Activated CD4-positive, CD25-positive, alpha-beta regulatory T cell (primary cell): ENCODE measurements around the gene RNU6-1.

ENCODE experiments used
- DNase-seq, 4 experiments: peaks; one replicate each; lab custom pipeline; 2025; lab: John Stamatoyannopoulos, UW

Gene RNU6-1

GRCh38 chr15:67839929-67840748 lies at the start of gene RNU6-1:
Gene RNU6-1 (minus strand): TSS chr15:67840045.
- DNase-seq, result peak; percentile 85 to 91 (median 88)

DNA sequence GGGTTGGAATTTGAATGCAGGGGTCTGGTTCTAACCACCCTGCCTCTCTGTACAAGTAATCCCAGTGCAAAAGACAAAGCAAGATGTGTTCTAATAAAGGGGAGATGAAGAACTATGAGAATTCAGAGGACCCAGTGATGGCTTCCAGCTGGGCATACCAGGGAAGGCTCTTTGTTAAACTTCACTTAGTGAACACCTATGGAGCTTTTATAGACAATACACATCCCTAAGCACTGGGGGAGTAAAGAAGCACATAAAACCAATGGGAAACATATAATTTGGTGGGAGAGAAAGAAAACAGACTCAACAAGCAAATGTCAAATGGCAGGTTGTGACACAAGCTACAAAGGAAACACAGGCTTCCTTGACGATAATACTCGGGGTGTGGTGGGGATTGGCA lies 47.9 kb upstream of the RNU6-1 start:
- DNase-seq, result no peak

DNA sequence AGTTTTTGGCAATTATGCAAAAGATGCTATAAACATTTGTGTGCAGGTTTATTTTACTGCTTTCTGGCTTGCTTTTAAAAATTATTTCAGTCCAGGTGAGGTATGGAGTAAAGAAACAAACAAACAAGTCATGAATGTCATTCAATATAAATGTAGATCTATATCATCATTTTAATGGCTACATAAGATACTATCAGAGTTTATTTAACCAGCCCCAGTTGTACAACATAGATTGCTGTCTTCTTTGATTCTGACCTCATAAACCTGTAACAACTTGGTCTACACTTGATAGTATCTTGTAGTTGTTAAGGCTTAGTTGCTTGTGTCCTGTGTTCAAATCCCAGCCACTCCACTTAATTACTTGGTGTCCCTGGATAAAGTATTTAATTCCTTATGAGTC lies 46.0 kb upstream of the RNU6-1 start:
- DNase-seq, result no peak

- no peak for DNase-seq
Observed at GRCh38 chr15:67885175-67885523, 45.3 kb upstream of the RNU6-1 start.

GRCh38 chr15:67884514-67885174 lies 44.8 kb upstream of the RNU6-1 start:
- peak in 1 of 4 experiments; percentile 27 for DNase-seq

GRCh38 chr15:67884009-67884408 lies 44.2 kb upstream of the RNU6-1 start:
- no peak for DNase-seq

DNA sequence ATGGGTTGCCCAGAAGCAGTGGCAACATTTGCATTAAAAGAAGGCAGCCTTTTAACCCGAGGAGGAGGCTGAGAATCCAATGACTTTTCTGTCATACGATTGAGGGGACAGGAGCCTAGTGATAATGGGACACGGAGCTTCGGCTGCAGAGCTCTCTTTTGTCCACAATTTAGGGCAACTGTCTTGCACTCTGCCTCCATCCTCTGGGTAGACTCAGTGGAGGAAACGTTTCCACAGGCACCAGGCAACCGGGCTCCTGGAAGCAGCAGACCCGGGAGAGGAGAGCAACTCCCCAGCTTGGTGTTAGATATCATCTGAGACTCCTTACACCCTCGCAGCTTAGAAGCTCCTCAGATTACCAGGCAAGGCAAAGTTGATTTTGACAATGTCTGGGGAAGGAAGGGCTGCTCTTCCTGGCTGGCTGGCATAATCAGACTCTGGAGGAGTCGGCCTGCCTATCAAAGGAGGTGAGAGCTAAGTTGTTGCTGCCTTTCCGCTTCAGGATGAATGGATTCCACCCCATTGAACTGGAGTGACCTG lies 43.5 kb upstream of the RNU6-1 start:
- DNase-seq, result no peak

DNA sequence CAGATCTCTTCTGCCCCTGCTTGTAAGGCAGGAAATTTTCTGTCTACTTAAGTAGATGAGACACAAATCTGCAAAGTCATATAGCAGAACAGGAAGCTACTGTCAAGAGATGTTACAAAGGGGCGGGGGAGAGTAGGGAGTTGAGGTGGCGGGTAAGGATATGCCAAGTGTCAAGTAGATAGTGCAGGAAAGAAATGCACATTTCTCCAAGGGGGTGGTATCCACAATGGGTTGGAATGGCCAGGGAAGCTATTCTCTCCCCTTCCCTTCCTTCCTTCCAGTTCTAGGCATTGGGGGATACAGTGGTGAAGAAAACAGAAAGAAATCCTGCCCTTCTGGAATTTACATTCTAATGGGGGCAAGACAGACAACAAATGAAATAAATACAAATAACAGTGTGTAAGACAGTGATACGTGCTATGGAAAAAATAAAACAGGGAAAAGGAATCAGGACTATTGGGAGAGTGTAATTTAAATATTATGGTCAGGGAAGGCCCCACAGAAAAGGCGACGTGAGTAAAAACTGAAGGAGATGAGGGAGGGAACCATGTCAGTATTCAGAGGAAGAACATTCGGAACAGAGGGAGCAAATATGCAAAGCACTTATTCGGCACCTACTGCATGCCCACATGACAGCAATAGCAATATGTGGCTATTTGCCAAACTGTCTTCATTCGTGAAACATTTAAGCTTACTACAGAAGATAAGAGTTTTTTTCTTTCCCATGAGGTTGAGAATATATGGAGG lies 42.8 kb upstream of the RNU6-1 start:
- DNase-seq, result no peak

GRCh38 chr15:67880651-67881182 lies 40.9 kb upstream of the RNU6-1 start:
- DNase-seq, result no peak

GRCh38 chr15:67879440-67880129 lies 39.7 kb upstream of the RNU6-1 start:
- DNase-seq, result no peak

DNA sequence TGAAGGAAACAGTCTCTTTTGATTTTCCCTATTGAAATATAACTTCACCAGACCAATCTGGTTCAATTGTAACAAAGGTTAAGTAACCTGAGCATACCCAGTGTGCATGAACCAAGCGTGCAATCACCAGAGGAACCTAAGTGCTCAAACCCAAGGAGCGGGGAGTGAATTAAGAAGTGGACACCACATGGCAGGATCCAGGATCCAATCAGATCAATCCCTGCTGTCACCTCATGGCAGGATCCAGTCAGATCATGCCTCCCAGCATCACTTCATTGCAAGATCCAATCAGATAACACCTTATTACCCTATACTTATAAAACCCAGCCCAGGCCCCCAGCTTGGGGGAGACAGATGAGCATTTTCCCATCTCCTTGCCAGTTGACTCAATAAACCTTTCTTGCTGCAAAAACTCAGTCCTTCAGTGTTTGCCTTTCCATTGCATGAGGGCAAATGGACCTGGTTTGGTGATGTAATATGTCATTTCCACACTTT lies 38.9 kb upstream of the RNU6-1 start:
- DNase-seq, result no peak

- DNase-seq, result no peak
Observed at GRCh38 chr15:67873777-67874176, 33.9 kb upstream of the RNU6-1 start.

DNA sequence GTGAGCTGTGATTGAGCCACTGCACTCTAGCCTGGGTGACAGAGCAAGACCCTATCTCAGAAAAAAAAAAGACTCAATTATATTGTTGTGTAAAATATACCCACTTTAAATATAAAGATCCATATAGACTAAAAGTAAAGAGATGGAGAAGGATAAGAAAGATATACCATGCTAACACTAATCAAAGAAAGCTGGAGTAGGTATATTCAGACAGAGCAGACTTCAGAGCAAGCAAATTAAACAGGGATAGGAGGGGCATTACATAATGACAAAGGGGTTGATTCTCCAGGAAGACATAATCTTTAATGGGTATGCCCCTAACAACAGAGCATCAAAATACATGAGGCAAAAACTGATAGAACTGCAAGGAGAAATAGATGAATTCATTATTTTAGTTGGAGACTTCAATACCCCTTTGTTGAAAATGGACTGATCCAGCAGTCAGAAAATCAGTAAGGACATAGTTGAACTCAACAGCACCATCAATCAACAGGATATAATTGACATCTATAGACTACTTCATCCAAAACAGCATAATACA lies 31.1 kb upstream of the RNU6-1 start:
- no peak for DNase-seq

GRCh38 chr15:67869701-67870100 lies 29.9 kb upstream of the RNU6-1 start:
- no peak for DNase-seq

GRCh38 chr15:67865766-67866165 lies 25.9 kb upstream of the RNU6-1 start:
- DNase-seq, result no peak

DNA sequence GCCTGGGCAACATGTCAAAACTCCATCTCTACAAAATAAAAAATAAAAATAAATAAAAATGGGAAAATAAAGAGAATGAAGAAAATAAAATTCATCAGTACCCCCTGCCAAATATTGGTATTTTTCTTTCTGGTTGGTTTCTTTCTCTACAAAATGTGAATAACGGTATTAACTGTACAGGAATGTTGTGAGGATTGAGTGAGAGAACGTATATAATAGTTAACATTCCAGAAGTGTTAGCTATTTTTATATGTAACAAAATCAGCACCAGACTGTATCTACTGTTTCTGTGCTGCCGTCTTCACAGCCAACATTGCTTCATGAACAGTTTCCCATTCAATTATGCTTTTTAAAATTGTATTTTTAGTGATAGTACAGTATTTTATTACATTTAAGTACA lies 25.5 kb upstream of the RNU6-1 start:
- no peak for DNase-seq

GRCh38 chr15:67863442-67863987 lies 23.7 kb upstream of the RNU6-1 start:
- DNase-seq, result peak; percentile 31 to 46 (median 39)

DNA sequence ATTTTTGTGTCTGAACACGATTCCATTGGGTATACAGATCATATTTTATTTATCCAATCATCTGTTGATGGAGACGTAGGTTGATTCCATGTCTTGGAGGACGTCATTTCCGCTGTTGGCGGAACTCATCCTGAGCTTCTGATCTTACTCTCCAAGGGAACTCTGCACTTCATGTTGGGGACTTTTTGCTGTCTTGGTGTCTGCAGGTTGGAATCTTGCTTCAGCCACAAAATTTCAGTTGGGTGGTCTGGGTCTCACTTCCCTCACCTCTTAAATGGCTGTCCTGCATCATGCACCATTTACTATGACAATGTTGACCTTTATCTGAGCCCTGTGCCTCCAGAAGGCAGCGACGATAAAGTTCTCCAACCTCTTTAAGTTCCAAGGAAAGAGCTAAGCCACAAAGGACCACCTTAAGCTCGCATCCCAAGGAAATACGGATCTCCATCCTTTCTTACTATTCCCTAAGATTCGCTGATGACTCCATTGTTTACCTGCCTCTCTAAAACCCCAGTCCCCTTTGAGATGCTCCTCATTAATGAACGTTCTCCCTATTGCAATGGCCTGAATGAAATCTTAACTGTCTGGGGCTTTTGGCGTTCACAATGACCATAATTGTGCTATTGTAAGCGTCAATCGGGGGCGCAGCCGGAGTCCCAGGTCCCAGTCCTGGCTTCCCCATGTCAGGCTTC lies 23.1 kb upstream of the RNU6-1 start:
- DNase-seq, result no peak

- no peak for DNase-seq
Observed at GRCh38 chr15:67861983-67862382, 22.1 kb upstream of the RNU6-1 start.

GRCh38 chr15:67859331-67859946 lies 19.6 kb upstream of the RNU6-1 start:
- DNase-seq, result no peak
